ELF-1 (cell line): ENCODE results near the gene CNMD.

Experiments used
- DNase-seq: peaks from one replicate; pipeline ENCODE4 v3.0.0-alpha.2; 2016; ENCODE audit warnings: low read depth, low spot score

Gene CNMD

DNA sequence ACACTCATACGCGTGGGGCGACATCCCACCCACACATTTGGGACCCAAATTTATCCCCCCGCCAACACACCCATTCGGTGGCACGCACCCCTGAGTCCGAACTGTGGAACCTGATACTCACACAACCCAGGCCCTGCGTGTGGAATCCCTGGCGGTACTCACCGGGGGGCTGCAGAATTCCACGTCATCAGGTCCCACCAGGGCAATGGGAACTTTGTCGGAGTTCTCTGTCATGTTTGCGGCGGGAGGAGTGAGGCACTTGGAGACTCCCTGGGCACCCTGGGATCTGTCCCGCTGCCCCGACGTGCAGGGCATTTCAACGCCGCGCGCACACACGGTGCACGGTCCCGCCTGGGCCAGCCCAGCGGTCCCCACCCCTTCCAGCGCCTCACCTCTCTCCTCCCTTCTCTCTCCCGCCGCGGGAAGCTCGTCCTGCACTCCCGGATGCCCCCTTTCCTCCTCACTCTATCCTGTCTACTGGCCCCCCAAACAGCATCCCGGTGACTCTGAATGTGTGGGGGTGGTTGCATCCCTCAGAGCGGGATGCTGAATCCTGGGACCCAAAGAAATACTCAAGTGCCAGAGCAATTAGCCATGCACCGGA lies at the start of gene CNMD:
Gene CNMD, minus strand, starts transcription at position 353 of the 604 bp plus-strand sequence. Its CDS starts 119 bp downstream, at position 234.
- DNase-seq = peak; percentile 47

DNA sequence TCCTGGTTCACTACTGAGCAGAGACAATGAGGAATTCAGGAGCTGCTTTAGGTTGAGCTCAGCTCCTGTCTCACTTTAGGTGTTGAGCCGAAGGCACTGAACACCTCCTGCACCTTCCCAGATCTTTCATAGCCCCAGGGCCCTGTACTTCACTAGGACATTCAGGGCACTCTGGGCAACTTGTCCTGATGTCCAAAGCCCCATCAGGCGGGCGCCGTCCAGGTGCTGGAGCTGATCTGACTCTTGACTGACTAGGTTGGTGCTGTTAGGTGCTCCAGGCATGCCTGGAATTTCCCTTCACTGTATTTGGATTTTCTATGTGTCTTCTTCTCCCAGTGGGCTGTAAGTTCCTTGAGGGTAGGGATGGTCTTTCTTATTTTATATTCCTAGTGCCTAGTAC lies 48.4 kb upstream of the CNMD start:
- peak; percentile 32 for DNase-seq

DNA sequence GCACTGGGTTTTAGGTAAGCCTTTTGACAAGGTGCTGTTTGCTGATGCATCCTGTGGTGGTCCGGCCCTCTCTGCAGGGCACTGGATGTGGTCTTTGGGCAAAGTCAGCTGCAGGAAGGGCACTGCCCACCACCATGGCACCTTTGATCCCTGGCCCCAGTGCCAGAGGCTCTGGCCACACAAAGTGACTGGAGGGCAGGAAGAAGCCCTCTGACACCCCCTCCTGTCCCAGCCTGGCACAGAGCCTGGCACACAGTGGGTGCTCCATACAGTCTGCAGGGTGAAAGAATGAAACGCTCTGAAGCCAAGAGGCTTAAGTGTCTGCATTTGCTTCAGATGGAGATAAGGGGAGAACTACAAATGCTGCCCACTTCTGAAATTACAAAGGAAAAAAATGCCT lies 47.6 kb upstream of the CNMD start:
- no peak for DNase-seq

DNA sequence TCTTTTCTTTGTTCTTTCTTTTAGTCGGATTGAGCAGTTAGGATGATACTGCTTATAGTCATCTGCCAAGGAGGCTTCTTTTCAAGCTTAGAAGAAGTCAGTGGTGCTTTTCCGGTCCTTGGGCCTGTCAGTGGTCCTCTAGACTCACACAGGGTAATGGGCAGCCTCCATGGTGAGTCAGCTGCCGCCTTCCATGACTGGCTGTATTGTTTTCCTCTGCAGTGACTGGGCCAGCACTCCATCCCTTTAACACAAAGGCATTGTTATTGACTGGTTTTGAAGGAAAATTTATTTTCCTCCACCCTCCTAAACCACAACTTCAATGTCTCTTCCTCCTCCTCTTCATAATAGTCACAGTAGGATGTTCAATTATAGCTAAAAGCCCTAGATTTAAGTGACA lies 47.1 kb upstream of the CNMD start:
- DNase-seq = no peak

DNA sequence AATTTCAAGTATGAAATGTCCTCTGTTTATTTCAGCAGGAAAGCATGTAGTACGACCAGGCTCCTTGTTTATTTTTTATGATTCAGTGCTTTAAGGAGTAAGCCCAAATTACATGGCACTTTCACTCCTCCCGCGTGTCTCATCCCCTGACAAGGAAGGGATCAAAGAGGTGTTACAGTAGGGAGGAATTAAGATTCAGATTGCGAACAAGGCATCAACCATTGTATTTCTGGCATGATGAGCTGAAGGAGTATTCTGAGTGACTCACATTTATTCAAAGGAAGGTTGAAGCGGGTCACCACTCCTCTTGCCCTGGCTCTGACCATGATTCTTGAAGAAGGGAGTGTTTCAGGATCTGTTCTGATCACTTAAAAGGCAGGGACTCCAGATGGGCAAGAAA lies 46.1 kb upstream of the CNMD start:
- DNase-seq = no peak

DNA sequence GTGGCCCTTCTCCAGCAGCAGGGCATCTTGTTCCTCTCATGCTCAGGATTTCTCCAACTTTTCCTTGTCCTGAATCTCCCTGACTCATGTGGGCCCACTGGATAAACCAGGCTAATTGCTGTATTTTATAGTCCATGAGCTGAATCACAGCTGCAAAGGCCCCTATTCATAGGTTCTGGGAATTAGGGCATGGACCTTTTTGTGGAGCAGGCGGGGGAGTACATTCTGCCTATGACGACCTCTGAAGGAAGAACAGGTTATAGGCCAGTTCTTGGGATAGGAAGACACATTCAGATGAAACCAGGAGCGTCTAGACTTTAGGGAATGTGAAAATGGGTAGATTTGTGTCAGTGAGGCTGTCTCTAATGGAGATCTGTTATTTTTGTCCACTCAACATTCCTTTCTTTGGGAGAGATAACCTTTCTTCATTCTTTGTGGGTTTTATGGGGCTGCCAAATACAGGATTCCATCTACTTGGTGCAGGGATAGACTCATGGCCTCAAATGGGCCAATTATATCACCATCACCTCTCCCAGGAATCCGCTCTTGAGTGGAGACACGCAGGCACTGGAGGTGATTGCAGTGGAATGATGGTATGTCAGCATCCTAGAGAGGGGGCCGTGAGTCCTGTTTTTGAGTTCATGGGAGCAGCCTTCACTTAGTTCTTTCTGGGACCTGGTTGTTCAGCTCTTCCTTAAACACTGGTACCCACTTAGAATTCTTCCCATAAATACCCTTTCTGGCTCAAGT lies 45.1 kb upstream of the CNMD start:
- no peak for DNase-seq

DNA sequence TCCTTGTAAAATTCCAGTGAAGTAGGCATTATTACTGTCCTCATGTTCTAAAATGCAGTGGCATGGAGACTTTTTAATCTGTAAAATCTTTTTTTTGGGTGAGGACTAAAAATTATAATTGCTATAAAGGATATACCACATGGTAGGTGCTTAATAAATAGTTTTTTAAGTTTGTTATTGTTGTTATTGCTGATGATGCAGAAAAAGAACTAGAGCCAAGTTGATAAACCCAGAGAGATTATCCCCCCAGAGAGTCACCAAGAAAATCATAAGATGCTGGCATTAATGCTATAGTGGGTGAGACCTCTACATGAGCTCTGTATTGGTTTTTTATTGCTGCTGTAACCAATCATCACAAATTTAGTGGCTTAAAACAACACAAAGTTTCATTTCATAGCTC lies 44.3 kb upstream of the CNMD start:
- DNase-seq = no peak

DNA sequence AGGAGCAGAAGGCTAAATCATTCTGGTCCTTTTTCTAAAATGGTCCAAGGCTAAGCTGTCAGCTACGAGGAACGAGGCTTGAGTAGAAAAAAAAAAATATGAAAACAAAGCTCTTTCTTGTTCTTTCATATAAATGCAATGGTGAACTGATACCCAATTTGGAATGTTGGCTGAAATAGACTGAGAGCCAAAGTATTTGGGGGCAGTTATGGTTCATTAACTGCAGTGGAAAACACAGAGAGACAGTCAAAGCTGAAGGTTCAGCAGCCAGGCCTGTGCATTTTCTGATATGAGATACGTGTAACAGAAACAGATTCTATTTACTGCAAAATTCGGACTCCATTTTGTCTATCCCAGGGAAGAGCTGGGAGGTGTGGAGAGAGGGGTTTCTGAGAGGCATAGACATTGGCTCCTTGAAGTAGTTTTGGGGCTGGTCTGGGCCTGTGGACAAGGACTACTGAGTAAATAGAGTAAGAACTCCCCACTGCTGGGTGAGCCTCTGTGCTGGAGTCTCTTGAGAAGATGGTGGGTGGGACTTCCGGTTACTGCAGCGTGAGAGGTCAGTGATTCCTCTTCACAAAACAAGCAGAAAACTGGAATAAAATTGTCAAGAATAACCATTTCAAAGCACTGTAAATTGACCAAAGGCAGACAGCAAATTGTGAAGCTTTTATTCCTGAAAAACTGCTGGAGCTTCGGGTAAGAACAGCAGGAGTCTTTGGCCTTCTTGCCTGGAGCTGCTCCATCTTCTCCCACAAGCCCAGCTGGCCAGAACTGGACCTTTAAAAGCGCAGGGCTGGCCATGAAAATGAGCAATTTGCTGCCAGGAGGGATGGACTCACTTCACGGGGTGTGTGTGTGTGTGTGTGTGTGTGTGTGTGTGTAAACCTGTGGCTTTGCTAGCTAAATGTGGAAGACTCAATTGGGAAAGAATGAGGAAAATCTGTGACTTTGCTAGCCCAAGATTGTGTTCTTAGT lies 43.1 kb upstream of the CNMD start:
- DNase-seq = no peak

DNA sequence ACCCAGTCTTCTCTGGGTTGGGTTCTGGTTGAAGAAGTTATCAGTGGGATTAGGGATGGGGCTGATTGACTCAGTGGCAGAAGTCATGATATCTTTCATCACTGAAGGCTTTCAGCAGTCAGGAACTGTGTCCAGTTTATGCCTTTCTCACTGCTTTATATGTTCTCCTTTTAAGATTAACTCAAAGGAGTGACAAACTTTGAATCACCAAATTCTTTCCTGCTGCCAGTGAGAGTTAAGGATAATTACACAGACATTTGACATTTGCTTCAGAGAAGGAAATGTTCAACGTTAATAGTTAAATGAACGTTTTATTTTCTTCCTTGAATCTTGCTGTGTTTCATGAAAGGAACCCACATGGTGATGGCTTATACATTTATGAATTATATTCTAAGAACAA lies 41.0 kb upstream of the CNMD start:
- DNase-seq = no peak

DNA sequence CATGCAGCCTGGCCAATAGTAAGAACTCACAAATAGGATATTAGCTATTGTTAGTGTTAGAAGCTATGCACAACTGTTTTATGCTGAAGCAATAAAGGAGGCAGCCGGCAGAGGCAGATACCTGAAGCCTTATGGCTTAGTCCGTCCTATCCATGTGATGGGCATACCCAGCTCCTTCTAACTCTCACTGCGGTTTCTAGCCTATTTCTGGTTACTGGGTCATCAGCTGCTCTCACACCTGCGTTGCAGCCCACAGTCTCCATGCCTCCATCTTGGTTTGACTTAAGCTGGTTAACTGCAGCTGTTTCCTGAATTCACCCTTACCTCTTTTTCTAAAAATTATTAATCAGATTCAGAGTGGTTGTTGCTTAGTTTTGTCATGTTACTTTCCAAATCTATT lies 40.5 kb upstream of the CNMD start:
- no peak for DNase-seq

DNA sequence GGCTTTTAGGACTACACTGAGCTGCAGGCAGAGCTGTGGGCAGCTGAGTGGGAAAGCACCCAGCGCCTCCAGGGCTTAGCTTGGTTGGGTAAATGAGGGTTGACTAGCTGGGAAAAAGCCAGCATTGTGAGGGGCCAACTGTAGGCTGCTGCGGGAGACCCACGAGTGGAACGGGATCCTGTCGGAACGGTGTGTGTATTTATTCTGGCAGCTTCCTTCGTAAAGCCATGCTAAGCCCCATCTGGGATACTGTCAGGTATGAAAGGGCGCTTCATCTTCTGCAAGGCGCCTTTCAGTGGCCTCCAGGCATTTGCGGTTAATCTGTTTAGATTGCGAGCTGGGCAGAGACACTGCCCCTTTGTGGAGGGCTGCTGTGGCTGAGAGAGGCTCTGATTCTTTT lies 39.5 kb upstream of the CNMD start:
- peak; percentile 68 for DNase-seq

DNA sequence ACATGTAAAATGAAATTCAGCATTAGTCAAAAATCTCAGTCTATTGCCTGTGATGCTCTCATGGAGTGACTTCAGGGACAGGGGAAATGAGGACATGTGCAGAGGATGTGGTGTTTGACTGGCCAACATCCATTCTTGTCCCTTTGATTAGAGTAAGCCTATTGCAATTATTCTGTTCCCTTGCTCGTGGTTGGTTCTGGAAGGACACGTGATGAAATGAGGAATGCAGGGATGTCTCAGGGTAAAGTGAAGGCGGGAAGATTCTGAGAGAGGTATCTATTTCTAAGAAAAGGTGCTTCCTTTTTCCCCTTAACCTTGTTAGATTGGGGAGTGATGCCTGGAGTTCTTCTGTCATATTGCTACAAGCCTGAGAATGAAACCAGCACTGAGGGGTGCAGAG lies 37.1 kb upstream of the CNMD start:
- no peak for DNase-seq

DNA sequence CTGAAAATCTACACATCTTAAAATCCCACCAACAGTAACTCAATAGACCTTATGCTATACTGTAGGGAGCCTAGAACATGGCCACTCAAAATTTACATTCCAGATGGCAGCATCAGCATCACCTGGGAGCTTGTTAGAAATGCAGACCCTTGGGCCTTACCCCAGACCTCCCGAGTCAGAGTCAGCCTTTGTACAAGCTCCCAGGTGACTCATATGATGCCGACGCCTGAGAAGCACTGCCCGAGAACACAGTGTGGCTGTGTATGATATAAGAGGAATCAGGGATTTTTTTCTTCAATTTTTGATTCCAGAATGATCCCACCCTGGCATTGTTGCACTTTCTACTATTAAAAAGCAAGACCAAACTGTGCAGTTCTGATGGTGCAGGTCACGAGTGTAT lies 35.9 kb upstream of the CNMD start:
- DNase-seq = no peak

DNA sequence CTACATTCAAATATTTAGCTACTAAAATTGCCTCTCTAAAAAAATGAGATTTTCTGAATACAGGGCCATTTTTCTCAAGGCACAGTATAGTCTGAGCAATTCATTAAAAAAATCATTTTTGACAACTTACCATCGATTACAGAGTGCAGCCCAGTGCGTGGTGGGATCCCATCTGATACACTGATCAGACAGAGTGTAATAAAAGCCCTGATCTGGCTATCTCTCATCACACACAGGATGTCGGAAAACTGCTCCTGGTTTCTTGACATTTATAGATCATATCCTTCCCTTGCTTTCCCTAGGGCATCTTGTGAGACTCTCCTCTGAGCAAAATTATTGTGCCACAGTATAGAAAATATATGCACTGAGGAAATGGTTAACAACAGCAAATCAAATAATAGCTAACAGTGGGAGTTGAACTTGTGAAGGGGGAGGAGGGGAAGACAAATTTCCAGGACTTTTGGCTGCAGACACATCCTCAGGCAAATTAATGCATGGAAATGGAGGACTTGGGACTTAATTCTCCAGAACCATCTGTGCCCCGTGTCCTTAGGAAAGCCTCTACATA lies 28.4 kb upstream of the CNMD start:
- DNase-seq = no peak

DNA sequence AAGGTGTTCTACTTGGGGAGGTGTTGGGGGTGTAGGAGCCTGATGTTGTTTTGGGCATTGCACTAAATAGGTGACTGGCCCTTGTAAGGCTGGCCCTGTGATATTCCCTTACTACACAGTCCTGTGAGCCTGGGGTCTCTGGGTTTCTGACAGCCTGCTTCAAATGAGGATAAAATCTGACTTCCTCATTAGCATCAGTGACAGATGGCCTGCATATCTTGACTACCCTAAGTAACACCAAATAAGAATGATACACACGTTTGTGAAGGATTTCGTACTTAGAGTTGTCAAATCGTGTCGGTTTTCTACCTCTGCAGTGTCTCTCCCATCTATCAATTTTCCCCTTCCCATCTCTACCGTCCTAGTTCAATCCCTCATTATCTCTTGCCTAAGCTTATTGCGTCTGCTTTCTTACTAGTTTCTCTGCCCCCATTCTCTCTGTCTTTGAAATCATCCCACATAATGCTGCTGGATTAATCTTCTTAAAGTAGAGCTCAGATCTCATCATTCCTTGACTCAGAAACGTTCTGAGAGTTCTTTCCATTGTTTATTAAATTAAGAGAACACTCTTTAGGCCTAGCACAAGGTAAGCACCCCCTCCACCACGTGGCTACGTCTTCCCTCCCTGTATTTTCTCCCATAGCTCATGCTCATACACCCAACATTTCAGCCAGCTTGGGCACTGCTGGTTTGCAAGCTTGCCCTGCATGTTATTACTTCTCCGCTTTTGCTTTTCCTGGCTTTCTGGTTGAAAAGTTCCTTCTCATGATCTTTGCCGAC lies 26.2 kb upstream of the CNMD start:
- no peak for DNase-seq

DNA sequence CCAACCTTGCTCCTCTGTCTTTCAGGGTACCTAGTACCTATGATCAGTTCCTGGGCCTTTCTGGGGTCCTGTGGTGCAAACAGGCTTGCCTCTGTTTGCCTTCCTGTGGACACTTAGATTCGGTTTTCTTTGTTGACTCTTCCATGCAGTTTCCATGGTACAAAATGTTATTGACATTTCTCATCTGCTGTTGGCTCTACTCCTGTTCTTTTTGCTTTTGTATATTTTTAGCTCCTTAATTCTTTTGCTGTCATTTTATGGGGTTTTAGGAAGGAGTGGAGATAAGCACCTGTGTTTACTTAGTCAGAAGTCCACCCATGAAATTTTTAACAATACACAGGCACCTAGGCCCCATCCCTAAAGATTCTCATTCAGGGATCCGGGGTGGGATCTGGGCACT lies 20.5 kb upstream of the CNMD start:
- no peak for DNase-seq

DNA sequence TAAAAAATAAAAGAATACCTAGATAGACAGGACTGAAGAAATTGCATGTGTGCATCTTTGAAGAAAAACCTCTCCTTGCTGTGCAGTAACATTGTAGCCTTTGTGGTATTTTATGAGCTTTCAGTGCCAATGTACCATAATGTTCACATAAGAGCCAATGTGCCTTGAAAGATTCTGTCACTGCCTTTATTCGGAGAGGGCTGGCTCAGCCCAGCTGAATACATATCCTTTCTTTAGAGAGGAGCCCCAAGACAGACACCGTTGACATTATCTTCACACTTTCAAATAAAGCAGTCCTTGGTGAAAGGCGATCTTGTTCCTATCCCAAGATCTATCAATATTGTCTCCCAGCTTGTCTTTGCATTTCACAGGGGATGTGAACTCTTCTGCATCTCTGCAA lies 18.5 kb upstream of the CNMD start:
- DNase-seq = no peak

DNA sequence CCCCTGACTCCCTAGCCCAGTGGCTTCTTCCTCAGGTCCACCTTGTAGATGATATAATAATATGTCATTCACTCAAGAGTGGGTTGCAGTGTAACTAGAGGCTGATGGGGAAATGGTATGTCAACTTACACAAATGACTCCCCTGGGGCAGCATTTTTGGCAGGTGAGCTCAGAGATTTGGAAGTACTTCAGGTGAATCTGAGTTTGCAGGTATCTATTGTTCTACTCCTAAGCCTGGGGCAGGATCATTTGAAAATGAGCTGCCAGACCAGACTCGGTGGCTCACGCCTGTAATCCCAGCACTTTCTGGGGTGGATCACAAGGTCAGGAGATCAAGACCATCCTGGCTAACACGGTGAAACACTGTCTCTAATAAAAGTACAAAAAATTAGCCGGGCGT lies 11.6 kb upstream of the CNMD start:
- DNase-seq = peak; percentile 77

DNA sequence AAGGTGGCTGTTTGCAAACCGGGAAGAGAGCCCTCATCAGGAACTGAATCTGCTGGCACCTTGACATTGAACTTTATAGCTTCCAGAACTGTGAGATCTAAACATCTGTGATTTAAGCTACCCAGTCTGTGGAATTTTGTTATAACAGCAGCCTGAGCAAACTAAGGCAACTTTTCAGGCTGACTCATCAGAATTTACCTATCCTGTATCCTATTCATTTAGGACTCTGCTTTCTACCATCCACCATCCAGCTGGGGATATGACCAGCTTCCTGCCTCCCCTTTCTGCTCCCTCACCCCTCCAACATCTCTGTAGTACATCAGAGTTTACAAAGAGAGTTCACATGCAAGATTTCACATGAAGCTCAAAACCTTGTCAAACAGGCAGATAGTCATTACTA lies 11.1 kb upstream of the CNMD start:
- DNase-seq = no peak

DNA sequence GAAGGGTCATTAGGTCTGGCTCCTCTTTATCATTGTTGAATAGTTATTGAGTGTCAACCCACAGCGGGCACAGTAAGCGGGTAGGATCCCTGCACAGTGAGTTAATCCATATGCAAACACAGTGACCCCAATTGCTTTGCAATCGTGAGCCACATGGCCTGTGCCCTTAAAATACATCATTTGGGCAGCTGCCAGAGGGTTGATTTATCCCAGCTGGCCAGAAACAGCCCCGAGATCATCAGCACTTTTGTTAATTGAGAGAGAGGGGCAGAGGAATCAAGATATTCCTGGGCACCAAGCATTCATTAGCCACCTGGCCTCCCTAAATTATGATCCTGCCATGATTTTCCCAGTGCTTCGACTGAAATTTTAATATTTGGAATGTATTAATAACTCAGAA lies 9.8 kb upstream of the CNMD start:
- DNase-seq = no peak

DNA sequence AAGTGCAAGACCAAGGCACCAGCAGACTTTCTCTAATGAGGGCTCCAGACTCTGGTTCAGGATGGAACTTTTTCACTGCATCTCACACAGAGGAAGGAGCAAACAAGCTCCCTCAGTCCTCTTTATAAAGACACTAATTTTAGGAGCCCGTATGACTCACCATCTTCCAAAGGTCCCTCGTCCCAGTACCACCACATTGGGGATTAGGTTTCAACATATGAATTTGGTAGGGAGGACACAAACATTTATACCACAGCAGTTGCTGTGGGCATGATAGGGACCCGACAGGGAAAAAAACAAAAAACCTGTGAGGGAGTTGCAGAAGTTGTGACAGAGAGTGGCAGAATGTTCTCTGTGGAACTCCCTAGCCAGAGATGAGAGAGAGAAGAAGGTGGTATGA lies 6.5 kb upstream of the CNMD start:
- no peak for DNase-seq
